SH-SY5Y (cell line): ENCODE results near the gene YRDC.

Experiments used
- GATA2 ChIP-seq: IDR thresholded peaks from 2 replicates; pipeline ENCODE4 v1.6.1; 2011; ENCODE audit warnings: mild to moderate bottlenecking, low read depth, low read length
- GATA3 ChIP-seq: IDR thresholded peaks from 2 replicates; pipeline ENCODE4 v1.6.1; 2011; ENCODE audit warnings: low read depth, mild to moderate bottlenecking, low read length, moderate library complexity

- TF ChIP-seq GATA2 (no peak), GATA3 (no peak)
These were observed 42.4 kb upstream of the YRDC start for GRCh38 chr1:37850352-37850955.
